Regular cardiac myocyte (primary cell): ENCODE data around the gene TRIO. TPM values are rescaled to one million over a fixed set of nuclear protein-coding genes. Genes with fewer than 3 reads are reported as not detected.

Source experiments
- total RNA-seq: library from RNA; depleted of rRNA; stranded (reverse); fragments of >200 nt; gene quantifications from 2 replicates; pipeline ENCODE4 v1.2.3, GENCODE V29; 2014

Gene TRIO
- 204 and 250 TPM in 2 replicates for total RNA-seq

GRCh38 chr5:14142827-14143545, at the start of gene TRIO:
TRIO (plus strand) TSS chr5:14143342; CDS start chr5:14143726, 384 bp downstream.

Other genes starting within 250 kb of the TRIO start
- 0.38 and 1.4 TPM in 2 replicates for gene DNAH5, start 198.7 kb upstream of the TRIO start, total RNA-seq